Measurements from ENCODE around the gene CDC45.
"Not testable (repeated sequence)": the region's sequence is repeated elsewhere in the genome, so short reads cannot be mapped to it uniquely, and the experiment has no call there.

The CDC45 gene

DNA sequence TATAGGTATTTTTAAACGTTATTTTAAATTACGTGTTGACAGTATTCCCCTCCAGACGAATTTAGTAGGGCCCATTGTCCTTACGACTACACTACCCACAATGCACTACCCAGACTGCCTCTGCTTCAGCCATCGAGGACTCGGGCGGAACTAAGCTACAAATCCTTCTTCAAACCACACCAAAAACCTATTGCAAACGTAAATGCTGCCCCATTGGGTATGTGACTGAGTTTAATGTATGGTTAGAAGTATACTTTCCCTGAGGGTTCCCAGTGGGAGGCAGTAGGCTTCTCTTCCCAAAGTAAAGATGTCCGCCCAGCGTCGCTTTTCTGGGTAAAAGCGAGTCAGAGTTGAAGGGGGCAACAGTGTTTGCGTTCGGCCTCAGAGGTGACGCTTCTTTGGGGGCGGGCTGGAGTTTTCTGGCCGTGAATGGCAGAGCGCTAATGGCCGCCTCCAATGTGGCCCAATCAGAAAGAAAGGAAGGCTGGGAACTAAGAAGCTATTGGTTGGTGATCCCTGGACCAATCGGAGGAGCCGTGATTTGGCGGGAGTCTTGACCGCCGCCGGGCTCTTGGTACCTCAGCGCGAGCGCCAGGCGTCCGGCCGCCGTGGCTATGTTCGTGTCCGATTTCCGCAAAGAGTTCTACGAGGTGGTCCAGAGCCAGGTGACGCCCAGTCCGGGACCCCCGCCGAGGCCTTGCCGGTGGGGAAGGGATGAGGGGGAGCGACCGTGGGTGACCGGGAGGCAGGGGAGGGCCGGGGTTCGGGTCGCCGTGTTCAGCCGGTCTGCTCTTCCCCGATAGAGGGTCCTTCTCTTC lies at the start of gene CDC45:
Gene CDC45 (plus strand): TSS at position 566 of the 818 bp plus-strand sequence. CDS start 49 bp downstream, at position 615.
- DNase-seq (ENCODE audit: low read depth in 2 of 3, low spot score in 2 of 3) = peak; percentile 72 to 85 (median 77)

DNA sequence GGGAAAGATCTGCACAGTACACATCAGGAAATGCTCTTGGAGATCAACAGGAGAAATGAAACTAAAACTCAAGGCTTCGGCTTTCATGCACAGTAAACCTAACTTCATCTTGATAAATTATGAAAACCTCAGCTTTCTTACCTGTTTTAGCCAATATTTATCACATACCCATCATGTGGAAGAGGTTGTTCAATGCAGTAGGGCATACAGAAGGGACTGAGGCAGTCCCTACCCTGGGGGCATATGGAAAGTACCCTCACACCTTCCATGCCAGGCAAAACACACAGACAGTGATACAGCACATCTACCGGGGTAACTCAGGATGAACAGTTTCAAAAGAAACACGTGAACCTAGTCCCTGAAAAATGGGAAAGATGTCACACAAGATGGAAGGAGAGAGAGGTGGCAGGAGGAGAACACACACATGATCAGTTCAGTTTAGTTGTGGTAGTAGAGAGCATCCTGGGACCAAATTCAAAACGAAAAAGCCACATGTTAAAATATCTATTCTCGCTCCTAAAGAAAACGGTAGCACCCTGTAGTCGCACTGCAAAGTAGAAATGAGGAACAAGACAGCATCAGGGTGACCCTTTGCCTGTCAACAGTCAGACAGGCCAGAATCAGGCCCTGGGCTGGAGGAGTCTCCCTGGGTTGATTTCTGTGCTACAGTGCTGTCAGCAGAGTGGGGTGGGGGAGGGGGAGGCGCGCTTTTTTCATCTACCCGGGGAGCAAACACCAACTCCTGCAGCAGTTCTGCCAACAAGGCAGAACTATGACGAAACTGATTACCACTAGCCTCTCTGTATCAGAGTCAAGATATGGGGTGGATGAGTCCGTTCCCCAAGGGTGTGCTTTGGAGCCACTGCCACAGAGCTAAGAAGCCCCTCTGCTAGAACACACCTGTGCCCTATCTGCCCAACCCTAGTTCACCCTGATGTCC lies 49.5 kb upstream of the CDC45 start:
- no peak for DNase-seq (ENCODE audit: low read depth in 2 of 3, low spot score in 2 of 3)

DNA sequence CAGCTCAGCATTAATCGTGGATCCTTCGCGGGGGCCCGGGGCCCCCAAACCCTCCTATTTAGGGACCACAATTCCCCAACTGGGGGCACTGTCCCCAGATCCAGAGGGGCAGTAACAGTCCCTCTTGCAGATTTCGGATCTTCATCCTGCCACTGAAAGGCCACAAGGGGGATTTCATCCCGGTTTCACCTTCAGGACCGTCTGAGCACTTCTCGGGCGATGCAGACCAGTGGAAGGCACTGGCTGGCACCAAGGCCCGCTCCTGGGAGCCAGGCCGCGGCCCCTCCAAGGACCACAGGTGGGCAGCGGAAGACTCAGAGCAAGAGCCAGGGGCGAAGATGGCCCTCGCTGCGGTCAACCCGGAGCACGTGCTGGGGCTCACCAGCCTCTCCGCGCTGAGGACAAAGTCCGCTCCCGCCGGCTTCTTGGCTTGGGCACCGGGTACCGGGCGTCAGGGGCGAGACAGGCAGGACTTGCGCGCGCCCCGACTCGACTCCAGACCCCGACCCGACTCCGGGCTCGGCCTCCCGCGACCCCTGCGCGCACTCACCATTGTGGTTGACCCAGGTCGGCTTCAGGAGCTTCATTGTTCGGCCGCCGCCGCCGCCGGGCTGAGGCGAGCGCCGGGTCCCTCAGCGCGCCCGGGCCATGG lies 48.7 kb upstream of the CDC45 start:
- DNase-seq (ENCODE audit: low read depth in 2 of 3, low spot score in 2 of 3) = peak in 1 of 3 experiments; percentile 16

- peak; percentile 78 to 89 (median 83) for DNase-seq (ENCODE audit: low read depth in 2 of 3, low spot score in 2 of 3)
Observed at GRCh38 chr22:19431649-19432132, 48.0 kb upstream of the CDC45 start, which contains the start of gene HIRA. TSS of gene HIRA (minus strand) at chr22:19431733. CDS start at chr22:19431476, 257 bp downstream.

DNA sequence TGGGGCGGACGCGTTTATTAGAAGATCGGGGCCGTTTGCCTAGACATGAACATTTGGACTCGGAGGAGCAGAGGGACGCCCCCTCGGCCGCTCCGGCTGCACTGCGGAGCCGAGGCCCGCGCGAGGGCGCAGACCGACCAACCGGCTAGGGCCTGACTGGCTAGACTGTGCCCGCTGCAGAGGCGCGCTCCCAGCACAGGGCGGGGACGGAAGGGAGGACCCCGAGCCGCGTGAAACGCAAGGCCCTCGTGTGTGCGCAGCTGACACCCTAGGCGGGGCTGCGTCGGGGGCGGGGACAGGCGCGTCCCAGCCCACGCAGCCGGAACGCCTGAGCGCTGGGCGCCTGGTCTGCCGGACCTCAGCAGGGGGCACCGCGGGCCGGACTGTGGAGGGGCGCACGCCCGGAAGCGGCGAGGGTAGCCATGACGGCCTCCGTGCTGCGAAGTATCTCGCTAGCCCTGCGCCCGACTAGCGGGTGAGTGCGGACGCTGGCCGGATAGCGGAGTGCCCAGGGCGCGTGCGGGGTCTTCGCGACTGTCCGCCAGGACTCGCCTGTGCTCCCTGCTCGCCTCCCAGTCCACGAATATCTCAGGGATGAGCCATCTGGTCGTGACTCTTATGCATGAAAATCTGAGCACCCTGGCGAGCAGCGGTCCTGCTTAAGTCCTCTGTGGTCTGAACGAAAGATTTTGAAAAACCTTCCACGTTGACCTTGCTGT lies 47.4 kb upstream of the CDC45 start, which contains the start of gene MRPL40:
Gene MRPL40 (plus strand): TSS at position 413 of the 719 bp plus-strand sequence. CDS start 10 bp downstream, at position 423.
- peak; percentile 76 to 85 (median 83) for DNase-seq (ENCODE audit: low read depth in 2 of 3, low spot score in 2 of 3)

DNA sequence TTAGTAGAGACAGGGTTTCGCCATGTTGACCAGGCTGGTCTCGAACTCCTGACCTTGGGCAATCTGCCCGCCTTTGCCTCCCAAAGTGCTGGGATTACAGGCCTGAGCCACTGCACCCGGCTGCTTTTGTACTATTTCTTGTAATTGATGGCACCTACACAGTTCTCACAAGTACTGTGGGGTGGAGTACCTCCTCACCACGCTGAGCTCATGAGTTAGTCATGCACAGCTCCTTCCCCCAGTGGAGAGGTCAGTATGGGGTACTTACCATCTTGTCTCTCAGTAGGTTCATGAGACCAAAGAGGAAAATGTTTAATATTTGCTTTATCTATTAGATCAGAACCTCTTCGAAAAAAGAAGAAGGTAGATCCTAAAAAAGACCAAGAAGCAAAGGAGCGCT lies 45.3 kb upstream of the CDC45 start:
- no peak for DNase-seq (ENCODE audit: low read depth in 2 of 3, low spot score in 2 of 3)

DNA sequence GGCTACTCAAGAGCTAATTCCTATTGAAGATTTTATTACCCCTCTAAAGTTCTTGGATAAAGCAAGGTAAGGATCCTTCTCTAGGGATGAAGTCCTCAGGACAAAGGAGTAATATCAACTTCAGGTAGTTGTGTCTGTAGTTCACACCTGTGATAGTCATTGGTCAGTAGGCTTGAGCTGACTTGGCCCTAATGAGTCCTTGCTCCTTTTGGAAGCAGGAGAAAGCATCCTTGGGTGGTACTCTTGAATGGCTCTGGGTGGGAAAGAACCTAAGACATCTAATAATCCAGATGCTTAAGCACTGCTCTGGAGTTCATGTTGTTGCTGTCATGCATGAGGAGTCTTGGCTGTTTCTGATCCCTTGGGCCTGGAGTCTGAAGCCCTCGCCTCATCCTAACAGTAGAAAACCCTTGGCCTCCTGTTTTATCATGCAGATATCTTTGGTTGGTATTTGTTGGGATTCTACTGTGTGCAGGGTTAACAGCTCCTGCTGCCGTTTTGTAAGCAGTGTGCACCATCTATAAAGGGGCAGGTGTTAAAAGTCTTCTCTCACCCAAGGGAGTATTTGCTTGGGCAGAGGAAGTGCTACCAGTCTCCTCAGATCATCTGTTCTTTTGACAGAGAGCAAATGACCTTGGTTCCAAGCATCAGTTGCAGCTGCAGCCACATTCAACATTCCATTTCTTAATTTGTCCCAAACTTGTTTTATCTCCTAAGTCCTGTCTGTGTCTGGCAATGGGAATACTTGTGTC lies 44.7 kb upstream of the CDC45 start:
- no peak for DNase-seq (ENCODE audit: low read depth in 2 of 3, low spot score in 2 of 3)

- DNase-seq (ENCODE audit: low read depth in 2 of 3, low spot score in 2 of 3) = not testable (repeated sequence)
Observed at GRCh38 chr22:19436444-19437161, 43.1 kb upstream of the CDC45 start.

- DNase-seq (ENCODE audit: low read depth in 2 of 3, low spot score in 2 of 3) = no peak
Observed at GRCh38 chr22:19438298-19438697, 41.4 kb upstream of the CDC45 start.

GRCh38 chr22:19440411-19441195 lies 39.1 kb upstream of the CDC45 start:
- no peak for DNase-seq (ENCODE audit: low read depth in 2 of 3, low spot score in 2 of 3)

DNA sequence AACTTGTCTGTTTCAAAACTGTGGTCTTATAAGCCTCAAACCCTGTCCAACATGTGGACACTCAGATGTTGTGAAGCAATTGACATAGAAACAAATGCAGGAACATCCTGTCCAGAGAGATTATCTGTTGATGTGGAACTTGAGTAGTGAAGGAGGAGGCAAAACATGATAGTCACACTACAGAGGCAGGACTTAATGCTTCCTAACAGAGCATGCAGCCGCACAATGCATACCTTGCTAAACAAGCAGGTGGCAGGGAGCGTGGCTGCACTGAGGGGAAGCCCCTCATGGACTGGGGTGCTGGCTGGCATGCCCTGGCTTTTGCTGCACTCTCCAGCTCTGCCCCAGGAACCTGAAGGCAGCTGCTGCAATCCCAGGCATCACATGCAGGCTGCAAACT lies 37.6 kb upstream of the CDC45 start:
- no peak for DNase-seq (ENCODE audit: low read depth in 2 of 3, low spot score in 2 of 3)

DNA sequence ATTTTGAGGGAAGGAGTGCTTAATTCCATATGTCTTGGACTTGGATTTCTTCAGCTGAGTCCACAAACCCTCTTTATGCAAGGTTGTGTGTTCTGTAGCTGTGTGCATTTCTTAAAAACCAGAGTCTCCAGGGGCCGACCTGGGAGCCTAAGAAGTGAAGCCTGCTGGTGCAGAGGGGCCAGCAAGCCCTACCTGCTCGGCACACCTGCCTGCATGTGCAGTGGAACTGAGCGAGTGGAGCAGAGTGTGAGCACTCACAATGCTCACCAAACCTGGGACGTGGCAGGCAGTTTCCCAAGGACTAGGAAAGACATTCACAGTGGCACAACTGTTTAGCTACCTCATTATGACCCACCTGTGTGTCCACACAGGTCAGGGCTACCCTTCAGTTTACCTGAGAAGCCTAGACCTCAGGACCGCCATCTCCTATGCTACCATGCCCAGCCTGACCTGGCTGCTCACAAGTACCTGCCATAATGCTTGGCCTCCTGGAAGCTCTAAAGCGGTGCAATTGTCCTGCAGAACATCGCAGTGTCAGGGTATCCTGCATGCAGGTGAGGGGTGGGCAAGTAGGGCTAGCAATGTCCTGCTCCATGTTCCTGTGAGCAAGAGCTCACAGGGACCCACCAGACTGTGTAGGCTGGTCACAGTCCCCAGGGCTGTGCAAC lies 36.0 kb upstream of the CDC45 start:
- DNase-seq (ENCODE audit: low read depth in 2 of 3, low spot score in 2 of 3) = no peak

- DNase-seq (ENCODE audit: low read depth in 2 of 3, low spot score in 2 of 3) = not testable (repeated sequence)
Observed at GRCh38 chr22:19445279-19445982, 34.3 kb upstream of the CDC45 start.

DNA sequence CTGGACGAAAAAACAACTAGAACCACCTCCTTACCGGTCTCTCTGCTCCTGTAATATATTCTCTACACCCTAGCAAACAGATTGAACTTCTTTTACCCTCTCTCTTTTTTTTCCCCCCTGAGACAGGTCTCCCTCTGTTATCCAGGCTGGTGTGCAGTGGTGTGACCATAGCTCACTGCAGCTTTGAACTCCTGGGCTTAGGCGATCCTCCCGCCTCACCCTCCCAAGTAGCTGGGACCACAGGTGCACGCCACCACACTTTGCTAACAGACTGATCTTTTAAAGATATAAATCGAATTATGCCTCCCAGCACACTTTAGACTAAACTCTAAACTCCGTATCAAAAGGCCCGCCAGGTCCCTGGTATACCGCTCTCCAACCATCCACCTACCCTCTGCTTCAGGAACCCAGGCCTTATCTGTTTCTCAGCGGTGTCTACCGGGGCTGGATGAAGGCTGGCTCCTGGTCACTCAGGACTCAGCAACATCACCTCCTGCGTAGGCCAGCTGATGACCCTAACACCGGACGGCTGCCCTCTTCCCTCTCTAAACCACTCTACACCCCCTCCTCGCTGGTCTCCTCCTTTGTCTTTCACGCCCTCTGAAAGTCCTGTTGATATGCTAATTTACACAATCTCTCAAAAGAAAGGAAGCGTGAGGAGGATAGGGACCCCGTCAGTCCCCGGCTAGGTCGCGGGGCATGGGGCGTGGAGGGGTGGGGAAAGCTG lies 33.0 kb upstream of the CDC45 start:
- DNase-seq (ENCODE audit: low read depth in 2 of 3, low spot score in 2 of 3) = no peak

DNA sequence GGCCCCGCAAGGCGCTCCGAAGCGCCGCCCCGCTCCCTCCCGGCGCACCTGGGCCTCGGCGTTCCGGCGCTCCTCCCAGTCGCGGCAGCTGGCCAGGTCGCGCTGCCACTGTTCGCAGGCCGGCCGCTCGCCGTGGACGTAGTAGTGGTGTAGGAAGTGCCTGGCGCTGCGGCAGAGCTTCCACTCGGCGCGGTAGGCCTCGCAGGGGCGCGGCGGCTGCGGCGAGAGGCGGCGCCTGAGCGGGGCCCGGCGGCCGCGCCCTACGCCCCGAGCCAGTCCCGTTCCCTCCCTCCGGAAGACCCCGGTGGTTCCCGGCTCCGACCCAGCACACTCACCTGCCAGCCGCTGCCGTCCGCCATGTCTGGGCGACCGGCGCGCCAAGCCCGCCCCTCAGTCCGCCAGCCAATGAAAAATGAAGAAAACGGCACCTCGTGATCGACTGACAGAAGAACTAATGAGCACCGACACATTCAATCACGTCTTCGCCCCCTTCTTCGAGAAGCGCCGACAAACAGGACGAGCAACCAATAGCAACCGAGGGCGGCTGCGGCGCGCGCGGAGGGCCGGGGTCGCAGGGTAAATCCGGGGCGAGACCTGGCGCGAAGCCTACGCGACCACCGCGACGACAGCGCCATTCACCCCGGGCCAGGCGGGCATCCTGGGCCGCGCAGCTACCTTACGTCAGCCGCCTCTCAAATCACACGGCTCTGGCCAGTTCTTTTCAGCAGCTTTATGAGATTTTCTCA lies 32.2 kb upstream of the CDC45 start, which contains the start of gene C22orf39:
Gene C22orf39 (minus strand): TSS at position 382 of the 746 bp plus-strand sequence. CDS start 23 bp downstream, at position 359.
- peak; percentile 45 to 77 (median 60) for DNase-seq (ENCODE audit: low read depth in 2 of 3, low spot score in 2 of 3)
